Measurements from ENCODE around the gene PIP5K1B. TPM values are rescaled to one million over a fixed set of nuclear protein-coding genes. Genes with fewer than 3 reads are reported as not detected.

The PIP5K1B gene
- total RNA-seq, 1 experiment from 2014 or later: not detected

GRCh38 chr9:68779558-68780379, 74.7 kb downstream of the PIP5K1B start:
- Histone ChIP-seq H3K9me3 (replicated peaks) (no peaks in the 10 kb centered on the region), H3K27ac (peak overlapping the region; percentile 70), H3K36me3 (no peaks in the 10 kb centered on the region), H3K4me3 (peak overlapping the region; percentile 82), H3K4me1 (replicated peaks) (peaks cover 6% of the 10 kb centered on the region; the same call in 1 of the 2 replicates), H3K27me3 (replicated peaks) (no peaks in the 10 kb centered on the region)
- peak; percentile 93 for DNase-seq (ENCODE audit: low read depth in 1 of 2, low spot score in 2 of 2)

GRCh38 chr9:68780380-68780712, 75.3 kb downstream of the PIP5K1B start:
- no peaks in the 10 kb centered on the region for H3K27me3 ChIP-seq (replicated peaks)
- no peaks in the 10 kb centered on the region for H3K9me3 ChIP-seq (replicated peaks)
- no peak for DNase-seq (ENCODE audit: low read depth in 1 of 2, low spot score in 2 of 2)
- peaks cover 6% of the 10 kb centered on the region; the same call in 1 of the 2 replicates for H3K4me1 ChIP-seq (replicated peaks)
- no peaks in the 10 kb centered on the region for H3K36me3 ChIP-seq
- H3K27ac ChIP-seq: peak overlapping the region; percentile 70
- peak overlapping the region; percentile 82 for H3K4me3 ChIP-seq

- Histone ChIP-seq H3K27me3 (replicated peaks) (no peaks in the 10 kb centered on the region), H3K27ac (no peak overlapping the region), H3K4me1 (replicated peaks) (peaks cover 6% of the 10 kb centered on the region; the same call in 1 of the 2 replicates), H3K4me3 (peak overlapping the region; percentile 82), H3K36me3 (no peaks in the 10 kb centered on the region), H3K9me3 (replicated peaks) (no peaks in the 10 kb centered on the region)
- no peak for DNase-seq (ENCODE audit: low read depth in 1 of 2, low spot score in 2 of 2)
These were observed 75.7 kb downstream of the PIP5K1B start for GRCh38 chr9:68780720-68781119.

GRCh38 chr9:68781928-68782327, 76.9 kb downstream of the PIP5K1B start:
- H3K9me3 ChIP-seq (replicated peaks): no peaks in the 10 kb centered on the region
- H3K4me3 ChIP-seq: no peak overlapping the region
- H3K27me3 ChIP-seq (replicated peaks): no peaks in the 10 kb centered on the region
- H3K27ac ChIP-seq: no peak overlapping the region
- H3K4me1 ChIP-seq (replicated peaks): peaks cover 6% of the 10 kb centered on the region; the same call in 1 of the 2 replicates
- DNase-seq (ENCODE audit: low read depth in 1 of 2, low spot score in 2 of 2): no peak
- H3K36me3 ChIP-seq: no peaks in the 10 kb centered on the region

- peaks cover 6% of the 10 kb centered on the region; the same call in 1 of the 2 replicates for H3K4me1 ChIP-seq (replicated peaks)
- no peak overlapping the region for H3K4me3 ChIP-seq
- no peak overlapping the region for H3K27ac ChIP-seq
- DNase-seq (ENCODE audit: low read depth in 1 of 2, low spot score in 2 of 2): no peak
- H3K9me3 ChIP-seq (replicated peaks): no peaks in the 10 kb centered on the region
- H3K27me3 ChIP-seq (replicated peaks): no peaks in the 10 kb centered on the region
- H3K36me3 ChIP-seq: no peaks in the 10 kb centered on the region
These were observed 77.5 kb downstream of the PIP5K1B start for GRCh38 chr9:68782546-68782945.

- Histone ChIP-seq H3K4me3 (no peak overlapping the region), H3K27me3 (replicated peaks) (no peaks in the 10 kb centered on the region), H3K4me1 (replicated peaks) (no peaks in the 10 kb centered on the region; the same call in 1 of the 2 replicates), H3K9me3 (replicated peaks) (no peaks in the 10 kb centered on the region), H3K27ac (no peak overlapping the region), H3K36me3 (no peaks in the 10 kb centered on the region)
- no peak for DNase-seq (ENCODE audit: low read depth in 1 of 2, low spot score in 2 of 2)
These were observed 80.9 kb downstream of the PIP5K1B start for GRCh38 chr9:68785965-68786364.

- Histone ChIP-seq H3K36me3 (no peaks in the 10 kb centered on the region), H3K27ac (no peak overlapping the region), H3K9me3 (replicated peaks) (no peaks in the 10 kb centered on the region), H3K27me3 (replicated peaks) (no peaks in the 10 kb centered on the region; the same call in 1 of the 2 replicates), H3K4me1 (replicated peaks) (no peaks in the 10 kb centered on the region), H3K4me3 (no peak overlapping the region)
- no peak for DNase-seq (ENCODE audit: low read depth in 1 of 2, low spot score in 2 of 2)
These were observed 86.1 kb downstream of the PIP5K1B start for GRCh38 chr9:68791169-68791568.

GRCh38 chr9:68793605-68794343, 88.7 kb downstream of the PIP5K1B start:
- Histone ChIP-seq H3K27ac (no peak overlapping the region), H3K4me3 (no peak overlapping the region), H3K27me3 (replicated peaks) (peaks cover 5% of the 10 kb centered on the region; the same call in 1 of the 2 replicates), H3K36me3 (no peaks in the 10 kb centered on the region), H3K9me3 (replicated peaks) (no peaks in the 10 kb centered on the region), H3K4me1 (replicated peaks) (no peaks in the 10 kb centered on the region)
- no peak for DNase-seq (ENCODE audit: low read depth in 1 of 2, low spot score in 2 of 2)

GRCh38 chr9:68794898-68795297, 89.9 kb downstream of the PIP5K1B start:
- DNase-seq (ENCODE audit: low read depth in 1 of 2, low spot score in 2 of 2): no peak
- Histone ChIP-seq H3K9me3 (replicated peaks) (no peaks in the 10 kb centered on the region), H3K36me3 (no peaks in the 10 kb centered on the region), H3K4me3 (no peak overlapping the region), H3K27me3 (replicated peaks) (peaks cover 5% of the 10 kb centered on the region; the same call in 1 of the 2 replicates), H3K4me1 (replicated peaks) (no peaks in the 10 kb centered on the region), H3K27ac (no peak overlapping the region)

- H3K36me3 ChIP-seq: no peaks in the 10 kb centered on the region
- H3K27me3 ChIP-seq (replicated peaks): peaks cover 5% of the 10 kb centered on the region; the same call in 1 of the 2 replicates
- H3K4me3 ChIP-seq: no peak overlapping the region
- H3K9me3 ChIP-seq (replicated peaks): no peaks in the 10 kb centered on the region
- no peak overlapping the region for H3K27ac ChIP-seq
- no peaks in the 10 kb centered on the region for H3K4me1 ChIP-seq (replicated peaks)
- no peak for DNase-seq (ENCODE audit: low read depth in 1 of 2, low spot score in 2 of 2)
These were observed 90.4 kb downstream of the PIP5K1B start for GRCh38 chr9:68795411-68795810.

GRCh38 chr9:68797116-68797515, 92.1 kb downstream of the PIP5K1B start:
- H3K9me3 ChIP-seq (replicated peaks): no peaks in the 10 kb centered on the region
- DNase-seq (ENCODE audit: low read depth in 1 of 2, low spot score in 2 of 2): no peak
- H3K27me3 ChIP-seq (replicated peaks): peaks cover 5% of the 10 kb centered on the region
- H3K4me1 ChIP-seq (replicated peaks): no peaks in the 10 kb centered on the region
- no peaks in the 10 kb centered on the region for H3K36me3 ChIP-seq
- no peak overlapping the region for H3K4me3 ChIP-seq
- no peak overlapping the region for H3K27ac ChIP-seq

- peaks cover 5% of the 10 kb centered on the region for H3K27me3 ChIP-seq (replicated peaks)
- no peak overlapping the region for H3K27ac ChIP-seq
These were observed 93.4 kb downstream of the PIP5K1B start for GRCh38 chr9:68798423-68798822.

GRCh38 chr9:68800836-68801235, 95.8 kb downstream of the PIP5K1B start:
- no peak for DNase-seq (ENCODE audit: low read depth in 1 of 2, low spot score in 2 of 2)
- no peak overlapping the region for H3K4me3 ChIP-seq
- no peaks in the 10 kb centered on the region for H3K4me1 ChIP-seq (replicated peaks)
- no peak overlapping the region for H3K27ac ChIP-seq
- peaks cover 5% of the 10 kb centered on the region; the same call in 1 of the 2 replicates for H3K27me3 ChIP-seq (replicated peaks)
- H3K9me3 ChIP-seq (replicated peaks): no peaks in the 10 kb centered on the region
- no peaks in the 10 kb centered on the region for H3K36me3 ChIP-seq

More at GRCh38 chr9:68798423-68798822, 93.4 kb downstream of the PIP5K1B start:
- Histone ChIP-seq H3K4me3 (no peak overlapping the region), H3K36me3 (no peaks in the 10 kb centered on the region), H3K4me1 (replicated peaks) (no peaks in the 10 kb centered on the region), H3K9me3 (replicated peaks) (no peaks in the 10 kb centered on the region)
- no peak for DNase-seq (ENCODE audit: low read depth in 1 of 2, low spot score in 2 of 2)

GRCh38 chr9:68802525-68803015, 97.5 kb downstream of the PIP5K1B start:
- H3K4me3 ChIP-seq: no peak overlapping the region
- H3K27ac ChIP-seq: no peak overlapping the region
- H3K9me3 ChIP-seq (replicated peaks): no peaks in the 10 kb centered on the region
- no peak for DNase-seq (ENCODE audit: low read depth in 1 of 2, low spot score in 2 of 2)
- no peaks in the 10 kb centered on the region; the same call in 1 of the 2 replicates for H3K27me3 ChIP-seq (replicated peaks)
- H3K36me3 ChIP-seq: no peaks in the 10 kb centered on the region
- H3K4me1 ChIP-seq (replicated peaks): no peaks in the 10 kb centered on the region
